Measurements from ENCODE around the gene PRKAR2A. TPM values are rescaled to one million over a fixed set of nuclear protein-coding genes. Genes with fewer than 3 reads are reported as not detected.

PRKAR2A gene
- polyA plus RNA-seq, 1 of the 3 experiments (the other 2 are of a cell fraction), result 5.2 TPM

DNA sequence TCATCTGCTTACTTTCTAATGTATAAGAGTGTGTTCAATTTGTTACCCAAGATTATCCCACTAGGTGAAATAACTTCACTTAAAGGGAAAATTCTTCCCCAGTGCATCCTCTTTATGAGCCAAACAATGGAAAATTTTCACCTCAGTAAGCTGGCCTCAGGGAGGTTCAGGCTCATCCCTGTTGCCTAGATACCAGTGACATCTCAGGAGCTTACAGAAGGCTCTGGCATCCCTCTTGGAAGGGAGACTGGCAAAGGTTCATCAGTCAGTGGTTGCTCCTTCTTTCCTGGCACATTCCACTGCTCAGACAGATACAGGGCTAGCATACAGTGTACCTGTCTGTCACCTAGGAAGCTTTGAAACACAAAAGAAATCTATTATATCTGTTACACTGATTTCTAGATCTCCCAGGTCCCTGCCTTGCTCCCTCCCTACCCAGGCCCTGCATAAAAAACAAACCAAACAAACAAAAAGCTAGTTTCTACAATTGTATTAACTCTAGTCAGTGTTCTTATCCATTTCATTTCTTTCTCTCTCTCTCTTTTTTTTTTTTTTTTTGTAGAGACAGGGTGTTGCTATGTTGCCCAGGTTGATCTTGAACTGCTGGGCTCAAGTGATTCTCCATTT, 132.4 kb downstream of the PRKAR2A start:
- Histone ChIP-seq H3K27ac (ENCODE audit: low read depth in 2 of 2, low read length in 1 of 2) (peak overlapping the region in 1 of 2 experiments; percentile 23; a peak in 1 of 4 replicates), H3K79me2 (ENCODE audit: insufficient read depth) (peaks cover 68% of the 10 kb centered on the region), H3K4me1 (ENCODE audit: control insufficient read depth in 1 of 2, insufficient read depth in 2 of 2, low read depth in 1 of 2, low read length in 1 of 2) (peaks cover 8 to 13% of the 10 kb centered on the region in 2 experiments; a peak in 3 of 4 replicates), H3K4me3 (ENCODE audit: low read depth in 2 of 2, low read length in 1 of 2) (peak overlapping the region; percentile 84 to 90), H3K9ac (peak overlapping the region; percentile 100; the same call in 1 of the 2 replicates), H3F3A (replicated peaks; ENCODE audit: insufficient read depth) (peaks cover 7% of the 10 kb centered on the region), H3K9me3 (no peaks in the 10 kb centered on the region), H2AFZ (ENCODE audit: low read depth) (no peak overlapping the region), H3K27me3 (ENCODE audit: insufficient read depth) (no peaks in the 10 kb centered on the region), H3K36me3 (replicated peaks in 1 of 2; ENCODE audit: control insufficient read depth in 1 of 2, insufficient read depth in 2 of 2, low read length in 1 of 2) (peaks cover 17 to 45% of the 10 kb centered on the region in 2 experiments), H3K9me2 (no peaks in the 10 kb centered on the region), H4K20me1 (ENCODE audit: insufficient read depth) (peaks cover 57% of the 10 kb centered on the region), H3K4me2 (peak overlapping the region; percentile 71)
- peak; percentile 52 for DNase-seq
- POLR2A ChIA-PET, result no interaction called here
- CTCF ChIA-PET, result interaction anchor here (1.0 to 5.3 kb wide), 3 partner anchors 24 to 117 kb away, joined by 3 to 21 read pairs (median 20); partner anchors contain the start of gene NCKIPSD
- TF ChIP-seq MXI1 (IDR thresholded peaks at IDR 0.05; ENCODE audit: low read depth, low read length) (0 out of 2 replicates have a peak, but pooled peaks have one; percentile 49), RFX5 (IDR thresholded peaks at IDR 0.05; ENCODE audit: low read length) (peak; percentile 81), MAX (IDR thresholded peaks at IDR 0.05; ENCODE audit: low read depth) (no peak), FOXJ3 (CRISPR knock-in tag; IDR thresholded peaks at IDR 0.05) (no peak), RXRA (IDR thresholded peaks at IDR 0.05; ENCODE audit: borderline replicate concordance, low read depth) (no peak)
- TF ChIP-seq, protein P1, sequence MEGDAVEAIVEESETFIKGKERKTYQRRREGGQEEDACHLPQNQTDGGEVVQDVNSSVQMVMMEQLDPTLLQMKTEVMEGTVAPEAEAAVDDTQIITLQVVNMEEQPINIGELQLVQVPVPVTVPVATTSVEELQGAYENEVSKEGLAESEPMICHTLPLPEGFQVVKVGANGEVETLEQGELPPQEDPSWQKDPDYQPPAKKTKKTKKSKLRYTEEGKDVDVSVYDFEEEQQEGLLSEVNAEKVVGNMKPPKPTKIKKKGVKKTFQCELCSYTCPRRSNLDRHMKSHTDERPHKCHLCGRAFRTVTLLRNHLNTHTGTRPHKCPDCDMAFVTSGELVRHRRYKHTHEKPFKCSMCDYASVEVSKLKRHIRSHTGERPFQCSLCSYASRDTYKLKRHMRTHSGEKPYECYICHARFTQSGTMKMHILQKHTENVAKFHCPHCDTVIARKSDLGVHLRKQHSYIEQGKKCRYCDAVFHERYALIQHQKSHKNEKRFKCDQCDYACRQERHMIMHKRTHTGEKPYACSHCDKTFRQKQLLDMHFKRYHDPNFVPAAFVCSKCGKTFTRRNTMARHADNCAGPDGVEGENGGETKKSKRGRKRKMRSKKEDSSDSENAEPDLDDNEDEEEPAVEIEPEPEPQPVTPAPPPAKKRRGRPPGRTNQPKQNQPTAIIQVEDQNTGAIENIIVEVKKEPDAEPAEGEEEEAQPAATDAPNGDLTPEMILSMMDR (IDR thresholded peaks at IDR 0.05), result no peak

GRCh38 chr3:48711727-48712126, 135.9 kb downstream of the PRKAR2A start:
- Histone ChIP-seq H3K79me2 (ENCODE audit: insufficient read depth) (peaks cover 100% of the 10 kb centered on the region), H3K9me2 (no peaks in the 10 kb centered on the region), H3F3A (replicated peaks; ENCODE audit: insufficient read depth) (peaks cover 18% of the 10 kb centered on the region), H3K4me2 (no peak overlapping the region), H2AFZ (ENCODE audit: low read depth) (no peak overlapping the region), H3K36me3 (replicated peaks in 1 of 2; ENCODE audit: control insufficient read depth in 1 of 2, insufficient read depth in 2 of 2, low read length in 1 of 2) (peaks cover 23 to 59% of the 10 kb centered on the region in 2 experiments), H3K4me3 (ENCODE audit: low read depth in 2 of 2, low read length in 1 of 2) (no peak overlapping the region), H3K27ac (ENCODE audit: low read depth in 2 of 2, low read length in 1 of 2) (no peak overlapping the region), H3K9me3 (no peaks in the 10 kb centered on the region), H3K9ac (no peak overlapping the region), H4K20me1 (ENCODE audit: insufficient read depth) (peaks cover 91% of the 10 kb centered on the region), H3K27me3 (ENCODE audit: insufficient read depth) (no peaks in the 10 kb centered on the region), H3K4me1 (ENCODE audit: control insufficient read depth in 1 of 2, insufficient read depth in 2 of 2, low read depth in 1 of 2, low read length in 1 of 2) (peaks cover 8% of the 10 kb centered on the region in 2 experiments; a peak in 3 of 4 replicates)
- CTCF ChIA-PET, result interaction anchor here (1.3 to 3.3 kb wide), 2 partner anchors 25 to 28 kb away, joined by 3 to 10 read pairs; no protein-coding TSS in a partner anchor
- no peak for DNase-seq
- 91% methylated on average over 2 of the region's 2 CpGs for WGBS (ENCODE audit: low lambda C conversion rate)
- TF ChIP-seq RXRA (IDR thresholded peaks at IDR 0.05; ENCODE audit: borderline replicate concordance, low read depth), result no peak
- no peak for TF ChIP-seq MXI1 (IDR thresholded peaks at IDR 0.05; ENCODE audit: low read depth, low read length)
- TF ChIP-seq EP300 (IDR thresholded peaks at IDR 0.05; ENCODE audit: borderline replicate concordance in 1 of 2, low read depth in 1 of 2, low read length in 1 of 2), result no peak
- TF ChIP-seq NFIC (IDR thresholded peaks at IDR 0.05; ENCODE audit: borderline replicate concordance), result no peak
- TF ChIP-seq, protein P1 (IDR thresholded peaks at IDR 0.05), result no peak
- no peak for TF ChIP-seq FOXJ3 (CRISPR knock-in tag; IDR thresholded peaks at IDR 0.05)
- no peak for TF ChIP-seq FOXM1 (IDR thresholded peaks at IDR 0.05; ENCODE audit: low read depth)
- no peak for TF ChIP-seq TCF12 (IDR thresholded peaks at IDR 0.05)
- no peak for TF ChIP-seq GATA2 (CRISPR knock-in tag; IDR thresholded peaks at IDR 0.05)
- no peak for TF ChIP-seq YY1 (IDR thresholded peaks at IDR 0.05; ENCODE audit: low read depth)
- TF ChIP-seq USF2 (IDR thresholded peaks at IDR 0.05; ENCODE audit: borderline replicate concordance, low read depth, low read length), result no peak
- no peak for TF ChIP-seq PBX3 (IDR thresholded peaks at IDR 0.05)
- POLR2A ChIA-PET, result no interaction called here
